Astrocyte (in vitro differentiated cells and primary cell): Measurements from ENCODE around the gene REPS1. TPM values are rescaled to one million over a fixed set of nuclear protein-coding genes. Genes with fewer than 3 reads are reported as not detected.

ENCODE experiments used
- DNase-seq: peaks from one replicate; pipeline ENCODE4 v3.0.0-alpha.2; 2010; ENCODE audit warnings: low read depth
- FAIRE-seq: peaks from 2 replicates; lab custom pipeline; 2011; peaks lifted over from hg19 to GRCh38; lab: Jason Lieb, UNC
- H2AFZ ChIP-seq: 2 replicates; pipeline ENCODE4 v1.6.0; 2012; ENCODE audit warnings: low read depth, low read length, inconsistent platforms
- H3K27ac ChIP-seq: 2 replicates; pipeline ENCODE4 v1.5.1; 2011; ENCODE audit warnings: low read depth, low read length, inconsistent platforms
- H3K27me3 ChIP-seq: 2 replicates; pipeline ENCODE4 v1.6.0; 2011; ENCODE audit warnings: low read length, inconsistent platforms; ENCODE audit not compliant: insufficient read depth
- H3K36me3 ChIP-seq: 2 replicates; pipeline ENCODE4 v1.5.1; 2011; ENCODE audit warnings: low read length, inconsistent platforms; ENCODE audit not compliant: insufficient read depth
- H3K4me1 ChIP-seq: 2 replicates; pipeline ENCODE4 v1.5.1; 2011; ENCODE audit warnings: low read length, inconsistent platforms; ENCODE audit not compliant: insufficient read depth
- H3K4me2 ChIP-seq: 2 replicates; pipeline ENCODE4 v1.6.0; 2012; ENCODE audit warnings: low read length, inconsistent platforms
- H3K4me3 ChIP-seq: 2 replicates; pipeline ENCODE4 v1.5.1; 2011; ENCODE audit warnings: low read depth, mild to moderate bottlenecking, low read length, inconsistent platforms; ENCODE audit not compliant: insufficient read depth
- H3K79me2 ChIP-seq: 2 replicates; pipeline ENCODE4 v1.6.0; 2012; ENCODE audit warnings: mild to moderate bottlenecking, low read length, inconsistent platforms; ENCODE audit not compliant: insufficient read depth
- H3K9ac ChIP-seq: 2 replicates; pipeline ENCODE4 v1.6.0; 2012; ENCODE audit warnings: mild to moderate bottlenecking, low read length, inconsistent platforms
- H3K9me3 ChIP-seq: 2 replicates; pipeline ENCODE4 v1.5.1; 2012; ENCODE audit warnings: low read depth, mild to moderate bottlenecking, low read length, inconsistent platforms; ENCODE audit not compliant: insufficient read depth
- H4K20me1 ChIP-seq: 2 replicates; pipeline ENCODE4 v1.6.0; 2012; ENCODE audit warnings: low read length, inconsistent platforms; ENCODE audit not compliant: insufficient read depth
- H3K27ac Mint-ChIP-seq: one replicate; pipeline ENCODE4 v1.8.0; 2021; ENCODE audit warnings: mild to moderate bottlenecking, mixed read lengths; ENCODE audit not compliant: unreplicated experiment
- H3K27me3 Mint-ChIP-seq: one replicate; pipeline ENCODE4 v1.8.0; 2021; ENCODE audit warnings: low read depth, mixed read lengths; ENCODE audit not compliant: unreplicated experiment
- H3K36me3 Mint-ChIP-seq: one replicate; pipeline ENCODE4 v1.8.0; 2021; ENCODE audit warnings: low read depth, mixed read lengths; ENCODE audit not compliant: unreplicated experiment
- H3K4me1 Mint-ChIP-seq: one replicate; pipeline ENCODE4 v1.8.0; 2021; ENCODE audit warnings: low read depth, mixed read lengths; ENCODE audit not compliant: unreplicated experiment
- H3K4me3 Mint-ChIP-seq: one replicate; pipeline ENCODE4 v1.8.0; 2021; ENCODE audit warnings: mild to moderate bottlenecking, moderate library complexity, mixed read lengths; ENCODE audit not compliant: unreplicated experiment
- H3K9me3 Mint-ChIP-seq: one replicate; pipeline ENCODE4 v1.8.0; 2021; ENCODE audit warnings: mild to moderate bottlenecking, mixed read lengths; ENCODE audit not compliant: unreplicated experiment
- EZH2 ChIP-seq: IDR thresholded peaks from 2 replicates; pipeline ENCODE4 v1.6.1; 2012; ENCODE audit warnings: mild to moderate bottlenecking, low read length, inconsistent platforms; ENCODE audit not compliant: insufficient read depth
- total RNA-seq: library from RNA; stranded (reverse); gene quantifications from 2 replicates; pipeline ENCODE4 v1.2.1, GENCODE V29; 2021
- TF ChIP-seq, protein P1 (sequence below): IDR thresholded peaks from 2 replicates; pipeline ENCODE4 v1.5.1; 2011; ENCODE audit warnings: low read depth, mild to moderate bottlenecking, inconsistent platforms, low read length, moderate library complexity; ENCODE audit not compliant: insufficient read depth

Gene REPS1
- total RNA-seq, 1 donor from 2014 or later, result 39.1 TPM

DNA sequence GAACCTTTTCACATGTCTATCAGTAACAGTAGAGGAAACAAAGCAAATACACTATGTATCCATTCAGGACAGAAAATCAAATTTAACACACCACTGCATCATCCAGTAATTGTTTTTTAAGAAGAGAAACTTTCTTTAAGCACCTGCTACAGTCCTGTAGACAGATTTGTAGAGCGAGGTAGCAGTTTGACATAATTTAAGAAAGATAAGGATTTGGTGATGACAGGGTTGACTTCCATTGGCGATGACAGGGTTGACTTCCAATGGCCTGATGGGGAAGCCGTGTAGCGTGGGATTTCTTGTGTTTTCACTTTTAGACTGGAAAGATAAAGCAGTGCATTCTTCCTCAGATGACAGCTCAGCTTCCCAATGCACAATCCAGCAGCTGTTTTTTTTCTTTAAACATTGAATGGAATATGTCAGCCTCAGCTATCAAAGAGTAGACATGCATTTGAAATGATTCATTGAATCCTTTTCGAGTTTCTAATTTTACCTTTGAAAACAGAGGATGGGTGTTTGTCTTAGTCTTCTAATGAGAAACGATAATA is 123.6 kb downstream of the REPS1 start:
- DNase-seq (no peak), FAIRE-seq (no peak)
- Histone ChIP-seq H3K27me3 (no peaks in the 10 kb centered on the region), H3K4me2 (peak overlapping the region; percentile 6), H3K27ac (no peak overlapping the region), H3K9ac (no peak overlapping the region), H3K4me1 (peaks cover 3% of the 10 kb centered on the region), H3K79me2 (no peaks in the 10 kb centered on the region), H3K4me3 (no peak overlapping the region), H2AFZ (no peak overlapping the region), H4K20me1 (no peaks in the 10 kb centered on the region), H3K36me3 (no peaks in the 10 kb centered on the region), H3K9me3 (no peaks in the 10 kb centered on the region)
- Mint-ChIP-seq H3K36me3 (no peaks in the 10 kb centered on the region), H3K9me3 (peaks cover 7% of the 10 kb centered on the region), H3K27me3 (peaks cover 2% of the 10 kb centered on the region), H3K4me3 (no peak overlapping the region), H3K27ac (no peak overlapping the region), H3K4me1 (peaks cover 5% of the 10 kb centered on the region)
- TF ChIP-seq, protein P1, sequence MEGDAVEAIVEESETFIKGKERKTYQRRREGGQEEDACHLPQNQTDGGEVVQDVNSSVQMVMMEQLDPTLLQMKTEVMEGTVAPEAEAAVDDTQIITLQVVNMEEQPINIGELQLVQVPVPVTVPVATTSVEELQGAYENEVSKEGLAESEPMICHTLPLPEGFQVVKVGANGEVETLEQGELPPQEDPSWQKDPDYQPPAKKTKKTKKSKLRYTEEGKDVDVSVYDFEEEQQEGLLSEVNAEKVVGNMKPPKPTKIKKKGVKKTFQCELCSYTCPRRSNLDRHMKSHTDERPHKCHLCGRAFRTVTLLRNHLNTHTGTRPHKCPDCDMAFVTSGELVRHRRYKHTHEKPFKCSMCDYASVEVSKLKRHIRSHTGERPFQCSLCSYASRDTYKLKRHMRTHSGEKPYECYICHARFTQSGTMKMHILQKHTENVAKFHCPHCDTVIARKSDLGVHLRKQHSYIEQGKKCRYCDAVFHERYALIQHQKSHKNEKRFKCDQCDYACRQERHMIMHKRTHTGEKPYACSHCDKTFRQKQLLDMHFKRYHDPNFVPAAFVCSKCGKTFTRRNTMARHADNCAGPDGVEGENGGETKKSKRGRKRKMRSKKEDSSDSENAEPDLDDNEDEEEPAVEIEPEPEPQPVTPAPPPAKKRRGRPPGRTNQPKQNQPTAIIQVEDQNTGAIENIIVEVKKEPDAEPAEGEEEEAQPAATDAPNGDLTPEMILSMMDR, result no peak
- no peak for TF ChIP-seq EZH2

DNA sequence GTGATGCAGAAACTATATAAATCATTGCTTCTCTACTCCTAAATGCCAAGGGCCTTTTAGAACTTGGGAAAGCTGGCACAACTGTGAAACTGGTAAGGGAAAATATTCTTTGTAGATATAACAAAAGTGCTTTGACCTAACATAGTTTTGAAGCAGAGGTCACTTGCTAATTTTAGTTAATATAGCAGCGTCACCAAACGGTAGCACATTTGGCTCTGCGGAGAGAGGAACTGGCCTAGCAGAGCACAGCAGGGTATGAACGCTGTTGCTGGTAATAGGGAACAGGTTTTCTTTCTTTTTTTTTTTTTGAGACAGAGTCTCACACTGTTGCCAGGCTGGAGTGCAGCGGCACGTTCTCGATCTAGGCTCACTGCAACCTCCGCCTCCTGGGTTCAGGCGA is 124.7 kb downstream of the REPS1 start:
- Histone ChIP-seq H3K9me3 (no peaks in the 10 kb centered on the region), H2AFZ (no peak overlapping the region), H3K9ac (no peak overlapping the region), H3K4me2 (no peak overlapping the region), H3K36me3 (no peaks in the 10 kb centered on the region), H4K20me1 (no peaks in the 10 kb centered on the region), H3K4me3 (no peak overlapping the region), H3K27ac (no peak overlapping the region), H3K79me2 (no peaks in the 10 kb centered on the region), H3K27me3 (no peaks in the 10 kb centered on the region), H3K4me1 (no peaks in the 10 kb centered on the region)
- peaks cover 14% of the 10 kb centered on the region for H3K9me3 Mint-ChIP-seq
- no peak overlapping the region for H3K4me3 Mint-ChIP-seq
- H3K27ac Mint-ChIP-seq, result no peak overlapping the region
- no peaks in the 10 kb centered on the region for H3K27me3 Mint-ChIP-seq
- H3K4me1 Mint-ChIP-seq, result peaks cover 3% of the 10 kb centered on the region
- no peak for FAIRE-seq
- no peaks in the 10 kb centered on the region for H3K36me3 Mint-ChIP-seq
- no peak for DNase-seq
- TF ChIP-seq, protein P1, result no peak
- TF ChIP-seq EZH2, result no peak

DNA sequence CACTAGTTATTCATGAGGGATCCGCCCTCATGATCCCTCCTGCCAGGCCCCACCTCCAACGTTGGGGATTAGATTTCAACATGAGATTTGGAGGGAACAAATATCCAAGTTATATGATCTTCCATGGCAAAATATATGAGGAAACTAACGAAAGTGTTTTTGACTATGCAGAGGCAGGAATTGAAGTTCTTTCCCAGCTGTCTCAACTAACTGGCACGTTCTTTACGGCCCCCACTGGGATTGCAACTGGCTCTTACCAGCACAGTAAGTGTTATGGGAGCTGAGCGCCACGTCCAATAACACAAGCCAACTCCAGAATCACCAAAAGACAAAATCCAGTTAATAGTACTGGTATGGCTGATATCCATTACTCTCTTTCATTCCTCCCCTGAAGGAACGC is 125.6 kb downstream of the REPS1 start:
- Mint-ChIP-seq H3K4me1 (peaks cover 3% of the 10 kb centered on the region), H3K9me3 (peaks cover 14% of the 10 kb centered on the region), H3K4me3 (no peak overlapping the region), H3K27ac (no peak overlapping the region), H3K27me3 (peaks cover 3% of the 10 kb centered on the region), H3K36me3 (no peaks in the 10 kb centered on the region)
- no peaks in the 10 kb centered on the region for H3K9me3 ChIP-seq
- H3K79me2 ChIP-seq, result no peaks in the 10 kb centered on the region
- FAIRE-seq (no peak), DNase-seq (no peak)
- no peaks in the 10 kb centered on the region for H3K36me3 ChIP-seq
- no peak overlapping the region for H3K9ac ChIP-seq
- H3K4me1 ChIP-seq, result no peaks in the 10 kb centered on the region
- H2AFZ ChIP-seq, result no peak overlapping the region
- TF ChIP-seq, protein P1, result no peak
- no peak for TF ChIP-seq EZH2
- no peak overlapping the region for H3K4me2 ChIP-seq
- no peak overlapping the region for H3K4me3 ChIP-seq
- H3K27ac ChIP-seq, result no peak overlapping the region
- no peaks in the 10 kb centered on the region for H4K20me1 ChIP-seq
- no peaks in the 10 kb centered on the region for H3K27me3 ChIP-seq
